K562 (cell line): ENCODE results near the gene FARSA. TPM values are rescaled to one million over a fixed set of nuclear protein-coding genes. Genes with fewer than 3 reads are reported as not detected.
A peak's percentile ranks its signal among the peaks of the same experiment; 100 is the strongest.

Source experiments
- BRCA1 ChIP-seq, 2 experiments: fragments of 450-650 bp in 1 of 2; sonication (generic) in 1 of 2; formaldehyde crosslinking in 1 of 2; IDR thresholded peaks; 2 replicates each; pipeline versions ENCODE4 v1.5.0 to v1.6.1; 2017 to 2020; ENCODE audit warnings: mild to moderate bottlenecking in 1 of 2, missing genetic modification reagents in 1 of 2
- MYBL2 ChIP-seq, 2 experiments: fragments of 450-650 bp in 1 of 2; sonication (generic) in 1 of 2; formaldehyde crosslinking in 1 of 2; IDR thresholded peaks; 2 replicates each; pipeline versions ENCODE4 v1.6.1 to v1.8.1; 2017 to 2022; ENCODE audit warnings: borderline replicate concordance in 1 of 2, inconsistent platforms in 1 of 2, low read depth in 1 of 2, mild to moderate bottlenecking in 1 of 2, missing genetic modification reagents in 1 of 2, moderate library complexity in 1 of 2
- PBX2 ChIP-seq, 2 experiments: IDR thresholded peaks in 1 of 2; conservative IDR thresholded peaks in 1 of 2; 2 replicates each; pipeline ENCODE4 v1.6.1; 2016; ENCODE audit warnings: low read depth in 2 of 2, mild to moderate bottlenecking in 1 of 2, missing compliant biosample characterization in 1 of 2, missing genetic modification characterization in 1 of 2, moderate library complexity in 1 of 2
- PRDM10 ChIP-seq: fragments of 450-650 bp; IDR thresholded peaks from 2 replicates; pipeline ENCODE4 v1.6.1; 2018; ENCODE audit not compliant: partially characterized antibody
- RBM34 ChIP-seq: fragments of 200-400 bp; formaldehyde crosslinking; IDR thresholded peaks from 2 replicates; pipeline ENCODE4 v1.6.1; 2018; ENCODE audit warnings: low read length, borderline replicate concordance; ENCODE audit not compliant: insufficient read depth
- XRCC4 ChIP-seq: IDR thresholded peaks from one replicate; pipeline ENCODE4 v1.6.1; 2011; ENCODE audit not compliant: insufficient read depth, insufficient read length; ENCODE audit errors: extremely low read depth
- polyA plus RNA-seq, 8 experiments: library from polyadenylated mRNA; depleted of rRNA in 4 of 8; stranded (reverse) in 5 of 8; unstranded in 3 of 8; fragments of >200 nt; fragmentation: Nextera tagmentation in 2 of 8; fragmentation: Illumina TruSeq in 1 of 8; extraction: Ambion mirVana in 2 of 8; extraction: Trizol in 1 of 8; gene quantifications; 2 replicates each; pipeline versions ENCODE4 v1.2.1 to v1.2.3, GENCODE V29; 2011 to 2014; ENCODE audit warnings: inconsistent platforms in 1 of 8, missing spikeins in 1 of 8
- total RNA-seq, 7 experiments: library from RNA; depleted of rRNA in 6 of 7; stranded (reverse); fragments of >200 nt in 6 of 7; fragmentation: Illumina TruSeq in 2 of 7; extraction: Trizol in 2 of 7; gene quantifications; 2 replicates each; pipeline versions ENCODE4 v1.2.1 to v1.2.3, GENCODE V29; 2011 to 2021; ENCODE audit warnings: low replicate concordance in 1 of 7

The FARSA gene
- total and polyA plus RNA-seq, 9 of the 15 experiments (the other 6 are each of a cell fraction or from before 2014, with no cell fraction given): 25.2 to 237 (median 89.6) TPM

GRCh38 chr19:12937927-12938778 lies 4.6 kb upstream of the FARSA start, which contains the start of gene CALR (continued):
- TF ChIP-seq XRCC4 (no peak), RBM34 (no peak), BRCA1 (IDR thresholded peaks at IDR 0.05) (no peak), BRCA1 (CRISPR knock-in tag; IDR thresholded peaks at IDR 0.05) (no peak), PBX2 (CRISPR knock-in tag; IDR thresholded peaks at IDR 0.05; ENCODE audit: low read depth) (0 out of 2 replicates have a peak, but pooled peaks have one; percentile 9), PBX2 (tag; conservative IDR thresholded peaks at IDR 0.05; ENCODE audit: low read depth) (peak; percentile 77), MYBL2 (IDR thresholded peaks at IDR 0.05; ENCODE audit: low read depth) (no peak; the same call in 1 of the 2 replicates), MYBL2 (CRISPR knock-in tag; IDR thresholded peaks at IDR 0.05; ENCODE audit: borderline replicate concordance) (no peak), PRDM10 (peak; percentile 21)
